SU-DHL-6 (cell line): ENCODE measurements around the gene RGS11.

Experiments used
- H2AFZ ChIP-seq: fragments of 200-600 bp; sonication (generic); 2 replicates; pipeline ENCODE4 v1.6.1; 2014; ENCODE audit warnings: low read depth, mild to moderate bottlenecking, moderate library complexity, mixed read lengths, antibody characterized with exemption, low read length; ENCODE audit not compliant: severe bottlenecking
- H3F3A ChIP-seq: fragments of 200-600 bp; shearing (Covaris generic); 2 replicates; pipeline ENCODE4 v1.6.0; 2016; ENCODE audit warnings: antibody characterized with exemption, mild to moderate bottlenecking; ENCODE audit not compliant: insufficient read depth
- H3K27ac ChIP-seq: fragments of 200-600 bp; sonication (generic); 2 replicates; pipeline ENCODE4 v1.5.1; 2016; ENCODE audit warnings: low read depth, mild to moderate bottlenecking, low read length, moderate library complexity, mixed read lengths
- H3K27me3 ChIP-seq: fragments of 200-600 bp; sonication (generic), shearing (Covaris generic); 2 replicates; pipeline ENCODE4 v1.6.0; 2014; ENCODE audit warnings: mild to moderate bottlenecking, low read length
- H3K36me3 ChIP-seq: fragments of 200-600 bp; sonication (generic); 2 replicates; pipeline ENCODE4 v1.6.1; 2014; ENCODE audit warnings: mild to moderate bottlenecking, low read length, mixed read lengths
- H3K4me2 ChIP-seq: fragments of 300-600, 200-600 bp; shearing (Covaris generic), sonication (generic); 2 replicates; pipeline ENCODE4 v1.6.0; 2014; ENCODE audit warnings: low read length, low read depth, mild to moderate bottlenecking; ENCODE audit not compliant: poor library complexity, severe bottlenecking
- H3K4me3 ChIP-seq: fragments of 200-600 bp; sonication (generic); 2 replicates; pipeline ENCODE4 v1.5.1; 2014; ENCODE audit warnings: antibody characterized with exemption, low read length, mild to moderate bottlenecking, mixed read lengths; ENCODE audit not compliant: insufficient read depth, poor library complexity, severe bottlenecking
- H3K79me2 ChIP-seq: fragments of 200-600 bp; sonication (generic); 2 replicates; pipeline ENCODE4 v1.6.1; 2014; ENCODE audit warnings: mild to moderate bottlenecking, low read length, moderate library complexity; ENCODE audit not compliant: insufficient read depth
- H3K9ac ChIP-seq: fragments of 200-600 bp; sonication (generic); 2 replicates; pipeline ENCODE4 v1.7.0; 2014; ENCODE audit warnings: mild to moderate bottlenecking, low read length
- H3K9me2 ChIP-seq: fragments of 200-600 bp; sonication (generic); replicated peaks from 2 replicates; pipeline ENCODE4 v1.6.1; 2014; ENCODE audit warnings: low read length; ENCODE audit not compliant: insufficient read depth
- H3K9me3 ChIP-seq: fragments of 200-600 bp; sonication (generic); 2 replicates; pipeline ENCODE4 v1.6.1; 2014; ENCODE audit warnings: low read length, mixed read lengths; ENCODE audit not compliant: insufficient read depth
- H4K20me1 ChIP-seq: fragments of 200-600 bp; sonication (generic); 2 replicates; pipeline ENCODE4 v1.6.1; 2014; ENCODE audit warnings: low read depth, mild to moderate bottlenecking, antibody characterized with exemption, low read length, moderate library complexity, mixed read lengths
- EZH2phosphoT487 ChIP-seq: fragments of 200-600 bp; sonication (generic), shearing (Covaris generic); conservative IDR thresholded peaks from 2 replicates; pipeline ENCODE4 v1.6.1; 2018; ENCODE audit warnings: mild to moderate bottlenecking, antibody characterized with exemption, low read length, moderate library complexity, mixed read lengths
- TF ChIP-seq, protein P1 (sequence below): fragments of 200-600 bp; sonication (generic); IDR thresholded peaks from one replicate; pipeline ENCODE4 v1.5.1; 2017; ENCODE audit warnings: antibody characterized with exemption, mild to moderate bottlenecking, low read length, moderate library complexity; ENCODE audit not compliant: insufficient read depth, poor library complexity, severe bottlenecking

The RGS11 gene

DNA sequence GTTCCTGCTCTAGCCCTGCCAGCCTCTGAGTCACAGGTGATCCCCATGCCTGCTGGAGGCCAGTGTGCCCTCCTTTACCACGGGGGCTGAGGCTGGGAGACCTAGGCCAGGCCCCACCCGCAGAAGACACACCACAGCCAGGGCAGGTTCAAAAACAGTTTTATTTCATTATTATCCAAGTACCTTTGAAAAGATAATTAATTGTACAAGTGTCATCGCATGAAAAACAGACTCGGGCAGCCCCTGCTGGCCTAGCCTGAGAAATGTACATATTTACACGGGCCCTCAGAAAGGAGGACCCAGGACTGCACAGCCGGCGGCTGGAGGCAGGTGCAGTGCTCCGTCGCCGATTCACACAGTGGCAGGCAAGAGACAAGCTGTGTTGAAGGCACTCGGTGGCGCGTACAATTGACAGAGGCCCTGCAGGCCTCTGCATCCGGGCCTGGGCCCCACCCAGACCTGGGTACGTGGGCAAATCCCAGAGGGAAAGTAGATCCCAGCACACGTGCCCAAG, 11.6 kb upstream of the RGS11 start:
- no peaks in the 10 kb centered on the region for H3K36me3 ChIP-seq
- no peaks in the 10 kb centered on the region for H4K20me1 ChIP-seq
- H3K9me2 ChIP-seq: no peaks in the 10 kb centered on the region
- no peak overlapping the region for H3K27ac ChIP-seq
- no peak overlapping the region for H3K4me2 ChIP-seq
- no peak overlapping the region for H2AFZ ChIP-seq
- H3K27me3 ChIP-seq: no peaks in the 10 kb centered on the region
- no peak overlapping the region for H3K9ac ChIP-seq
- H3K4me3 ChIP-seq: no peak overlapping the region
- no peaks in the 10 kb centered on the region for H3K79me2 ChIP-seq
- H3K9me3 ChIP-seq: no peaks in the 10 kb centered on the region
- TF ChIP-seq, protein P1, sequence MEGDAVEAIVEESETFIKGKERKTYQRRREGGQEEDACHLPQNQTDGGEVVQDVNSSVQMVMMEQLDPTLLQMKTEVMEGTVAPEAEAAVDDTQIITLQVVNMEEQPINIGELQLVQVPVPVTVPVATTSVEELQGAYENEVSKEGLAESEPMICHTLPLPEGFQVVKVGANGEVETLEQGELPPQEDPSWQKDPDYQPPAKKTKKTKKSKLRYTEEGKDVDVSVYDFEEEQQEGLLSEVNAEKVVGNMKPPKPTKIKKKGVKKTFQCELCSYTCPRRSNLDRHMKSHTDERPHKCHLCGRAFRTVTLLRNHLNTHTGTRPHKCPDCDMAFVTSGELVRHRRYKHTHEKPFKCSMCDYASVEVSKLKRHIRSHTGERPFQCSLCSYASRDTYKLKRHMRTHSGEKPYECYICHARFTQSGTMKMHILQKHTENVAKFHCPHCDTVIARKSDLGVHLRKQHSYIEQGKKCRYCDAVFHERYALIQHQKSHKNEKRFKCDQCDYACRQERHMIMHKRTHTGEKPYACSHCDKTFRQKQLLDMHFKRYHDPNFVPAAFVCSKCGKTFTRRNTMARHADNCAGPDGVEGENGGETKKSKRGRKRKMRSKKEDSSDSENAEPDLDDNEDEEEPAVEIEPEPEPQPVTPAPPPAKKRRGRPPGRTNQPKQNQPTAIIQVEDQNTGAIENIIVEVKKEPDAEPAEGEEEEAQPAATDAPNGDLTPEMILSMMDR: no peak
- no peak for TF ChIP-seq EZH2phosphoT487
- no peaks in the 10 kb centered on the region for H3F3A ChIP-seq

GRCh38 chr16:286491-287297, 10.9 kb upstream of the RGS11 start:
- Histone ChIP-seq H2AFZ (no peak overlapping the region), H3K9me3 (no peaks in the 10 kb centered on the region), H3K4me2 (no peak overlapping the region), H4K20me1 (no peaks in the 10 kb centered on the region), H3K9ac (no peak overlapping the region), H3K27ac (no peak overlapping the region), H3K36me3 (no peaks in the 10 kb centered on the region), H3K79me2 (no peaks in the 10 kb centered on the region), H3F3A (no peaks in the 10 kb centered on the region), H3K4me3 (no peak overlapping the region), H3K27me3 (no peaks in the 10 kb centered on the region), H3K9me2 (no peaks in the 10 kb centered on the region)
- no peak for TF ChIP-seq EZH2phosphoT487
- TF ChIP-seq, protein P1: no peak

GRCh38 chr16:285146-286055, 9.7 kb upstream of the RGS11 start:
- no peak for TF ChIP-seq EZH2phosphoT487
- TF ChIP-seq, protein P1: no peak
- Histone ChIP-seq H3K9me3 (no peaks in the 10 kb centered on the region), H3K4me3 (no peak overlapping the region), H2AFZ (no peak overlapping the region), H3K4me2 (no peak overlapping the region), H3K27me3 (no peaks in the 10 kb centered on the region), H3K36me3 (no peaks in the 10 kb centered on the region), H4K20me1 (no peaks in the 10 kb centered on the region), H3F3A (no peaks in the 10 kb centered on the region), H3K9ac (no peak overlapping the region), H3K27ac (no peak overlapping the region), H3K79me2 (no peaks in the 10 kb centered on the region), H3K9me2 (no peaks in the 10 kb centered on the region)
